GM21515 (cell line): ENCODE data around the gene CDK14.

Source experiments
- ATAC-seq: cut with Tn5 transposase; IDR thresholded peaks from one replicate; pipeline ENCODE4 v1.9.1; 2021; ENCODE audit not compliant: unreplicated experiment

The CDK14 gene

DNA sequence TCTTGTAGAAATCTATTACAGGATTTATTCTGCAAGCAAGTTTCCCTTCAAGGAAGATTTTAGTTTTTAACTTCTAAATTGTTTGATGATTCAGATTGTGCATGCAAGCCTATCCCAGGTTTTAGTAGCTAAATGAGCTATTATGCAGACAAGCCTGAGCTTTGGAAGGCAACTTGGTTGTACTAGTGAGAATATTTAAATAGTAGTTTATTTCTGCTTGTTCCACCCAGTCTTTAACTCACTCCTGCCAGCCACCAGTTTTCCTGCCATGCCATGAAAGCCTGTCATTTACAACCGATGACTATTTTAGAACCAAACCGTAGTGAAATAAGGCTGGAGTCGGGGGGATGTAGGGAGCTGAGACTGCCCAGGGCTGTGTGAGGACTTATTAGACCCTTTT, 343.5 kb downstream of the CDK14 start:
- no peak for ATAC-seq

- no peak for ATAC-seq
Observed at GRCh38 chr7:90944021-90944420, 347.9 kb downstream of the CDK14 start.

DNA sequence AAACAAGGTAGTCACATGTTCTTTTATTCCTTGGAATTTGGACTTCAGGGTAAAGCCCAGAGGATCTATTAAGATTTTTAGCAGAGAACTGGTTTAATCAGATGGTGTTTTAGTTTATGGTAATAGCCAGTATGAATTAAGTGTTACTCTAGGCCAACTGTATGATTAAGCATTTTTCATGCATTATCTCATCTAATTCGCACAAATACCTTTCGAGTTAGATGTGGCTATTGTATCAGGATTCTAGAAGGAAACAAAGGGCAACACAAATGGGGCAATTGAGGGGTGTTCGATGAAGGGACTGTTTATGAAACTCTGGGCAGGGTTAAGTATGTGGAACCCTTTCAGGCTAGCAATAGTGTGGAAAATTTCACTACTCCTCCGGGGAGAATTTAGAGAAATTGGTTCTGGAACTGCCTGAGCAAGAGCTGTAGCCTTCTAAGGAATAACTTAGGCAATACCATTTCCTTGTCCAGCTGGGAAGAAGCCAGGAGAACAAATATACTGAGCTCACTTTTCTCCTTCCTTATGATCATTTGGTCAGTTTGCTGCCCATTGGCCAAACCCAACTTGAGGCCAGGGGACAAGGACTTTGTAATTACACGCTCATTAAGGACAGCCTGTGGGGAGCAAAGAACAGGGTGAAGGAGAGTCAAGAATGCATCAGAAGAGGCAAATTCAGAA, 349.1 kb downstream of the CDK14 start:
- no peak for ATAC-seq

- ATAC-seq, result no peak
Observed at GRCh38 chr7:90946730-90947501, 350.8 kb downstream of the CDK14 start.

DNA sequence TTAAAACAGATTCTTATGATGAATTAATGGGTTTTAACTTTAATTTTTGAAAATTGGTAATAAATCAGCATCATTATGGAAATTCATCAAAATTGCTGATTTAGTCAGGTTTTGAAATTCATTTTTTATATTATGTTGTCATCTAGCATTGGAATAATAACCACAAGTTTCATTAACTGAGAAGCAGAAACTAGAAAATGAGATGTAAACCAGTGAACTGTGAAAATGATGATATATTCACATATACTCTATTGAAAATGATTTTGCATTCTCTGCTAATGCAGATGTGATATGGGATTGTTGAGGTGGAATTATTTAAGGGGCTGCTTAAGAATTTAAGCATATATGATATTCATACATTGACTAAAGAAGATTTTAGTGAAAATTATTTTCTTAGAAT, 352.0 kb downstream of the CDK14 start:
- ATAC-seq, result no peak

- no peak for ATAC-seq
Observed at GRCh38 chr7:90951229-90951628, 355.1 kb downstream of the CDK14 start.

- ATAC-seq, result no peak
Observed at GRCh38 chr7:90951986-90952954, 356.1 kb downstream of the CDK14 start.

DNA sequence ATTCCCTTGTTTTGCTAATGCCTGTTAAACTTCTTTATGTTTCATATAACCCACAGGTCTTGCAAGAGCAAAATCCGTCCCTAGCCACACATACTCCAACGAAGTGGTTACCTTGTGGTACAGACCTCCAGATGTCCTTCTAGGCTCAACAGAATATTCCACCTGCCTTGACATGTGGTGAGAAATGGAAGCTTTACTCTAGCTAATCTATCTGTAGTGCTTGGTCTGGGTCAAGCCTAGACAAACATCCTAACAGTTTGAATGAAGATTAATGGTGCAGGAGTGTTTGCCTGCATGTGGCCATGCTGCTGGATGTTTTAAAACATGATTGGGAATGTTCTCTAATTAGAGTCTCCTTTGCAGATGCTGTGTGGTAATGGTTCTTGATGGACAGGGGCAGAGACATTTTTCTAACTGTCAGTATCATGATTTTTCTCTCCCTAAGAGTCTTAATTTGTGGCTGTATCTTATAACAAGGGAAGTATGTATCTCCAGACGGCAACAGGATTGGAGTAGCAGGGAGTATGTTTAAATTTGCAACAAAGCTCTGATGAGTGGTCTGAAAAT, 359.6 kb downstream of the CDK14 start:
- ATAC-seq, result no peak

DNA sequence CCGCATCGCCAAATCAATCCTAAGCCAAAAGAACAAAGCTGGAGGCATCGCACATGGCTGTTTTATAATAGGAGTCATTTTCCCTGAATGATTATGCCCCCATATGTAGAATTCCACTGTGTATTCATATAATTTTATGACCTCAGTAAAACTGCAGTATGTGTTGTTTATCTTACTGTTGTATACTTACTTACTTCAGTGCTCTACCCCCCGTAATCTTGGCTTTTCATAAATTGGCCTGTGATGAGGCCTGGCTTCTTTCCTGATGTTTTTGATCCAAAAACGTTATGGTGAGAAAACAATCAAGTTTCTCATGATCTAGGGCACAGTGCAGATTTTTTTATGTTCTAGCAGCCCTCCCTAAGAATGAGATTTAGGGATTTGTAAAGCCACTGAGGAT, 361.8 kb downstream of the CDK14 start:
- ATAC-seq, result no peak

DNA sequence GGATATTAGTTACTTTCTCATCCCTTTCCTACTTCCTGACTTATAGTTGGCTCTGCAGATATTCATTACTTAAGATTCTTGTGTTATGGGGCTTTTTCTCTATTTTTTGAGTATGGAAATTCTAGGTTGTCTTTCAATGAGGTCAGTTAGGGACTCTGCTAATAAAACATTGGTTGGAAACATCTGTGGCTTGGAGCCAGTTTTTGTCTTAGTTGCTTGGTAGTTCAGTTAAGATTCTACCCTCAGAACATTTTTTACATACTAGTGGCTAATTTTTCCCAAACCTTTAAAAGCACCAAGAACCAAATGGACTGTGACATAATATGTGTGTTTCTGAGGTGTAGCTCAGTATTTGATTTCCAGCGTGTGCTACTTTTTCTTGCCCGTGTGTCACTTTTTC, 362.5 kb downstream of the CDK14 start:
- no peak for ATAC-seq

GRCh38 chr7:90961037-90961725, 365.1 kb downstream of the CDK14 start:
- no peak for ATAC-seq

DNA sequence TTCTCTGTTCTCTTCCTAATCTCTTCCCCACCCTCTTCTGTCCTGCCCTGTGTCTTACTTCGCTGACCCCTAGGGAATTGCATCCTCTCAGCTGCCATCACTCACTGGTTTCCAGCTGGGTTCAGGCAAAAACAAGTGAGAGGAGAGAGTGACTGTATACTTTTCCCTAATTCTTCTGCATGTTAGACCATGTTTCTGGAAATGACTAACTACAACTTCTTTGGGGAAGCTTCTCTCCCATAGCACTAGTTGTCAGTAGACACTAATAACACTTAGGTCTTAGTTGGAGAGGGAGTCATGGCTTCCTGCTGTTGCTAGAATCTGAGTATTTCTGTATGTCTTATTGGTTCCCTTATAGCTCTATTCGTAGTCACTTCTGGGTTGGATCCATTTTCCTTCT, 369.1 kb downstream of the CDK14 start:
- ATAC-seq, result no peak

GRCh38 chr7:90966346-90966745, 370.2 kb downstream of the CDK14 start:
- no peak for ATAC-seq

GRCh38 chr7:90968871-90969270, 372.8 kb downstream of the CDK14 start:
- ATAC-seq, result no peak

- ATAC-seq, result no peak
Observed at GRCh38 chr7:90972906-90973550, 376.9 kb downstream of the CDK14 start.

DNA sequence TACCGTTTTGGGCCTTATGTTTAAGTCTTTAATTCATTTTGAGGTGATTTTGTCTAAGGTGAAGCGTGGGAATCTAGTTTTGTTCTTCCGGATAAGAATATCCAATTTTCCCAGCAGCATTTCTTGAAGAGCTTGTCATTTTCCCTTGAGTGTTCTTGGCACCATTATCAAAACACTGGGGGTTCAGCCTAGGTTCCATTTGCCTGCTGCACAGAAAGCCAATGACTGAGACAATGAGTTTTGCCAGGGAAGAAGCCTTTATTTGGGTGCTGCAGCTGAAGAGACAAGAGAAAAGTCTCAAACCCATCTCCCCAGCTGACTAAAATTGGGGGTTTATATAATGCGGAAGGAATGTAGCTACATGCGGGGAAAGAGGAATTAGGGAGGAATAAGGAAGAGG, 380.9 kb downstream of the CDK14 start:
- no peak for ATAC-seq

DNA sequence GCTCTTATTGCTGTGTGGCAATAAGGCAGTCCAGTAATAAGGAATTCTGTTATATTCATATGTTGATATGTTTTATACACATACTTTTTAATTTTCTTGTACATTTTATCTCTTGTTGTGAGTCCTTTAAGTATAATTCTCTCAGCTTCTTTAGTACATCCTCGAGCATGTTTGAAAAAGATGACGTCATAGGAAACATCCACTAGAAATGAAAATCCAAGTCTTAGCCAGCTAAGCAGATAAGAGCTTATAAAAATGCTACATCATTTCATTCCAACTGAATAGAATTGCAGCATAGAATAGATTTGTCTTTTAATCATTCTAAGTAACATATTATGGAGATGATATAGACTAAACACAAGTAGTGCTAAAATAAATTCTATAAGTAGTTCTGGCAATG, 384.4 kb downstream of the CDK14 start:
- ATAC-seq, result no peak

- ATAC-seq, result no peak
Observed at GRCh38 chr7:90982228-90982627, 386.1 kb downstream of the CDK14 start.

GRCh38 chr7:90984692-90985091, 388.6 kb downstream of the CDK14 start:
- ATAC-seq, result no peak

- no peak for ATAC-seq
Observed at GRCh38 chr7:90988516-90988915, 392.4 kb downstream of the CDK14 start.
